ENCODE results near the gene ZNF93.
"Not testable (repeated sequence)": the region's sequence is repeated elsewhere in the genome, so short reads cannot be mapped to it uniquely, and the experiment has no call there.

The ZNF93 gene

GRCh38 chr19:19871932-19872331, 28.8 kb upstream of the ZNF93 start:
- FAIRE-seq (no peak), DNase-seq (ENCODE audit: insufficient read length, low spot score) (no peak)
- no peak for TF ChIP-seq CTCF (IDR thresholded peaks at IDR 0.05; ENCODE audit: insufficient read depth, missing control alignments)

DNA sequence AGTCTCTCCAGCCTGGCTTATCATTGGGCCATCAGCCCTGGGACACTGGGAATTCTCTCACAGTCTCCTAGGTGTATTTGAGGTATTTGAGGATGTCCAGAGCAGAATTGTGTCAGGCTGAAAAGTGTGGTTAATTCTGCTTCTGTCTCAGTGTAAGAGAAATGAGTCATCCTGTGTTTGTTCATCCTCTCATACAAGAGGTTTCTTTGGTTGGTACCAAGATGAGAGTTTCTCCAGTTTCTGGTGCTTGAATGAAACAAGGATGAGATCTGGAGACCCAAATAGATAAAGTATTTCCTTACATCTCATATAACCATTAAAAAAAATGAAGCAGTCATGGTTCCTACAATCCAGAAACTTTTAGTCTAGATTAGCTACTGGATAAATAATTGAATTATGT, 27.4 kb upstream of the ZNF93 start:
- no peak for TF ChIP-seq CTCF (IDR thresholded peaks at IDR 0.05; ENCODE audit: insufficient read depth, missing control alignments)
- DNase-seq (ENCODE audit: insufficient read length, low spot score) (no peak), FAIRE-seq (no peak)

GRCh38 chr19:19877724-19878123, 23.0 kb upstream of the ZNF93 start:
- DNase-seq (ENCODE audit: insufficient read length, low spot score) (no peak), FAIRE-seq (no peak)
- no peak for TF ChIP-seq CTCF (IDR thresholded peaks at IDR 0.05; ENCODE audit: insufficient read depth, missing control alignments)

DNA sequence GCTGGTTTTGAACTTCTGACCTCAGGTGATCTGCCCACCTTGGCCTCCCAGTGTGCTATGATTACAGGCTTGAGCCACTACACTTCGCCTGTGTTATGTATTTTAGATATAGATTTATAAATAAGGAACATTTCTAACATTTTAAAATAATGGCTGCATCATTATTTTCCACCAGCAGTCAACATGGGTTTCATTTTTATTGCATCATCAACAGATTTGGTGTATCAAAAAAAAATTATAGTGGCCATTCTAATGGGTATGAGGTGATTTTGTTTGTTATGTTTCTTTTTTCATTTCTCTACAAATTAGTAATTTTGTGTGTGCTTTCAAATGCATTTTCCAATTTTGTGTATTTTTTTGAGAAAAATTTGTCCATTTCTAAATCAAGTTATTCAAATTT, 16.2 kb upstream of the ZNF93 start:
- FAIRE-seq (no peak), DNase-seq (ENCODE audit: insufficient read length, low spot score) (no peak)
- no peak for TF ChIP-seq CTCF (IDR thresholded peaks at IDR 0.05; ENCODE audit: insufficient read depth, missing control alignments)

DNA sequence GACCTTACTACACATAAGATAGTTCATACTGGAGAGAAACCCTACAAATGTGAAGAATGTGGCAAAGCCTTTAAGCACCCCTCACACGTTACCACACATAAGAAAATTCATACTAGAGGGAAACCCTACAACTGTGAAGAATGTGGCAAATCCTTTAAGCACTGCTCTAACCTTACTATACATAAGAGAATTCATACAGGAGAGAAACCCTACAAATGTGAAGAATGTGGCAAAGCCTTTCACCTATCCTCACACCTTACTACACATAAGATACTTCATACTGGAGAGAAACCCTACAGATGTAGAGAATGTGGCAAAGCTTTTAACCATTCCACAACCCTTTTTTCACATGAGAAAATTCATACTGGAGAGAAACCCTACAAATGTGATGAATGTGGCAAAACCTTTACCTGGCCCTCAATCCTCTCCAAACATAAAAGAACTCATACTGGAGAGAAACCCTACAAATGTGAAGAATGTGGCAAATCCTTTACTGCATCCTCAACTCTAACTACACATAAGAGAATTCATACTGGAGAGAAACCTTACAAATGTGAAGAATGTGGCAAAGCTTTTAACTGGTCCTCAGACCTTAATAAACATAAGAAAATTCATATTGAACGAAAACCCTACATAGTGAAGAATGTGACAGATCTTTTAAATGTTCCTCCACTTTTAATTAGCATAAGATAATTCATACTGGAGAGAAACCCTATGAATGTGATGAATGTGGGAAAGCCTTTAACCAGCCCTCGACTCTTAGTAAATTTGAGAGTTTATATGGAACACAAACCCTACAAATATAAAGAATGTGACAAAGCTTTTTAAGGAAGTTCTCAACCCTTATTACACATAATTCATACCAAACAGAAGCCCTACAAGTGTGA, 8.4 kb upstream of the ZNF93 start:
- not testable (repeated sequence) for FAIRE-seq; DNase-seq (ENCODE audit: insufficient read length, low spot score)

DNA sequence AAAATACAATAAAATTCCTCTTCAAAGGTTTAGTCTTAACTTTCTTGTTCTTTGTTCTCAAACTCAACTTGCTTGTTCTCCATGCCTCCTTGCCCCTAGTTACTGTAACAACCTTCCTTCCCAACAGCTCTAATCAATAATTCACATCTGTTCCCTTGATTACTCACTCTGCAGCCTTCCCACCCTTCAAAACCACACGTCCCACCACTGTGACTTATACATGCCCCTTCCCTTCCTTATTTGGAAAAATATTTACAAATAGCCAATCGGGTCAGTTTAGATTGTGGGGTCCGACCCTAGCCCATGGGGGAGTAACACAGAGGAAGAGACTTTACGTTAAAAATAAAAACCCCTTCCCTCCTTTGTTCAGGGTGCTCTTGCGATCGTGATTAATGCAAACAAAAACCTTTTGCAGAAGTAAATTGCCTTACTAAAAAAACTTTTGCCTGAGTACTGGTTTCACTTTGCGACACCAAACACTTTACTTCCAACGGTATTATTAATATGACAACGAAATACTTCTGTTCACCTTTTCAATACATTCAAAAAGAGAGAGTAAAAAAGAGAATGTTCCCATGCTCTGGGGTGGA, 512 bp upstream of the ZNF93 start:
- no peak for FAIRE-seq
- no peak for DNase-seq (ENCODE audit: insufficient read length, low spot score)

GRCh38 chr19:19907551-19907950, 6.8 kb downstream of the ZNF93 start:
- DNase-seq (ENCODE audit: insufficient read length, low spot score) = not testable (repeated sequence)

More for the DNA sequence above, 512 bp upstream of the ZNF93 start:
- no peak for TF ChIP-seq CTCF (IDR thresholded peaks at IDR 0.05; ENCODE audit: insufficient read depth, missing control alignments)

GRCh38 chr19:19909654-19910053, 8.9 kb downstream of the ZNF93 start:
- no peak for DNase-seq (ENCODE audit: insufficient read length, low spot score)
- no peak for TF ChIP-seq CTCF (IDR thresholded peaks at IDR 0.05; ENCODE audit: insufficient read depth, missing control alignments)
- FAIRE-seq = no peak

More at GRCh38 chr19:19907551-19907950, 6.8 kb downstream of the ZNF93 start:
- FAIRE-seq = not testable (repeated sequence)

Data from D721Med (cell line).